Left ventricle myocardium inferior (tissue), 1 donor: ENCODE measurements around the gene ESYT1. TPM values are rescaled to one million over a fixed set of nuclear protein-coding genes. Genes with fewer than 3 reads are reported as not detected.
A peak's percentile ranks its signal among the peaks of the same experiment; 100 is the strongest.

Experiments
- DNase-seq: peaks from one replicate; pipeline ENCODE4 v3.0.0-alpha.2; 2020
- H3K27ac ChIP-seq: fragments of 200-600 bp; replicated peaks from 2 replicates; pipeline ENCODE4 v1.8.0; 2021
- H3K27me3 ChIP-seq: fragments of 200-600 bp; 2 replicates; pipeline ENCODE4 v1.8.0; 2021; ENCODE audit warnings: low read depth
- H3K36me3 ChIP-seq: fragments of 200-600 bp; 2 replicates; pipeline ENCODE4 v1.8.0; 2021
- H3K4me1 ChIP-seq: fragments of 200-600 bp; 2 replicates; pipeline ENCODE4 v1.8.0; 2021
- H3K4me3 ChIP-seq: fragments of 200-600 bp; 2 replicates; pipeline ENCODE4 v1.8.0; 2021; ENCODE audit warnings: mild to moderate bottlenecking, moderate library complexity
- H3K9me3 ChIP-seq: fragments of 200-600 bp; replicated peaks from 2 replicates; pipeline ENCODE4 v1.8.0; 2021
- CTCF ChIP-seq: fragments of 200-600 bp; IDR thresholded peaks from 2 replicates; pipeline ENCODE4 v1.8.0; 2021; ENCODE audit warnings: antibody characterized with exemption, mild to moderate bottlenecking, borderline replicate concordance
- intact Hi-C: fragments of 100-400 bp; cut with micrococcal nuclease; formaldehyde crosslinking; loops from one replicate; pipeline ENCODE4 v1.11.0; 2022
- total RNA-seq: library from RNA; stranded (reverse); fragmentation: NEBNext Ultra II Directional; extraction: Animal tissue kit (Norgen Biotek cat#: 25700); gene quantifications from one replicate; pipeline ENCODE4 v1.2.1, GENCODE V29; 2021
- donor health status: DM: no; HTN: yes; CAD: no; lungs with severe emphysema.

Gene ESYT1
- total RNA-seq, 1 donor from 2014 or later: 23.2 TPM

GRCh38 chr12:56101045-56101444, 27.0 kb upstream of the ESYT1 start:
- TF ChIP-seq CTCF: no peak
- Histone ChIP-seq H3K9me3 (no peaks in the 10 kb centered on the region), H3K4me3 (no peak overlapping the region), H3K36me3 (no peaks in the 10 kb centered on the region), H3K27ac (no peak overlapping the region), H3K4me1 (peaks cover 31% of the 10 kb centered on the region), H3K27me3 (no peaks in the 10 kb centered on the region)
- no peak for DNase-seq
- intact Hi-C loops: no loop called here

DNA sequence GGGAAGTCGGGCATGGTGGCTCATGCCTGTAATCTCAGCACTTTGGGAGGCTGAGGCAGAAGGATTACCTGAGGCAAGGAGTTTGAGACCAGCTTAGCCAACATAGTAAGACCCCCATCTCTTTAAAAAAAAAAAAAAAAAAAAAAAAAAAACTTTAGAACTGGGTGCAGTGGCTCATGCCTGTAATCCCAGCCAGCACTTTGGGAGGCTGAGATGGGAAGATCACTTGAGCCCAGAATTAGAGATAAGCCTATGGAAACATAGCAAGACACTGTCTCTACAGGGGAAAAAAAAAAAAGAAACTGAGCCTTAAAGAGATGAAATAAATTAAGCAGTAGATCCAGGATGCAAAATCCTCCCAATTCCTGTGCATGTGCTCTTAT, 25.4 kb upstream of the ESYT1 start:
- intact Hi-C loops: no loop called here
- H3K4me3 ChIP-seq: no peak overlapping the region
- peak overlapping the region; percentile 92 for H3K27ac ChIP-seq

DNA sequence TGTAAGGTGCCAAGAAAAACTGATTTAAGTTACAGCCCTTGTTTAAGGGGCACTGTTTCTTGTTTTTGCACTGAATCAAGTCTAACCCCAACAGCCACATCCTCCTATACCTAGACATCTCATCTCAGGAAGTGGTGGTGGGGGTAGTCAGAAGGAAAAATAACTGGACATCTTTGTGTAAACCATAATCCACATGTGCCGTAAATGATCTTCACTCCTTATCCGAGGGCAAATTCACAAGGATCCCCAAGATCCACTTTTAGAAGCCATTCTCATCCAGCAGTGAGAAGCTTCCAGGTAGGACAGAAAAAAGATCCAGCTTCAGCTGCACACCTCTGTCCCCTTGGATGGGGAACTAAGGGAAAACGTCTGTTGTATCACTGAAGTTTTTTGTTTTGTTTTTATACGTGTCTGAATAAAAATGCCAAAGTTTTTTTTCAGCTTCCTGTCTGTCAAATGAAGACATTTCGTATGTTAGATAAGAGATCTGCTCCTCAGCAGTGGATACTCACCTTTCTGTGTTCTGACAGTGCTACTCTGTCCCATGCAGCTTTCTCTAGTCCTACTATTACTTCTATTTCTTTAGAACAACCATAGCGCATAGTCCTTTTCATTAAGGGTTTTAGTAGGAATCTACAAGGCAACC, 24.9 kb upstream of the ESYT1 start:
- intact Hi-C loops: no loop called here
- peaks cover 35% of the 10 kb centered on the region for H3K4me1 ChIP-seq
- peak overlapping the region; percentile 92 for H3K27ac ChIP-seq
- no peak for DNase-seq
- no peaks in the 10 kb centered on the region for H3K9me3 ChIP-seq
- no peaks in the 10 kb centered on the region for H3K27me3 ChIP-seq
- peak overlapping the region; percentile 89 for H3K4me3 ChIP-seq
- H3K36me3 ChIP-seq: peaks cover 18% of the 10 kb centered on the region
- no peak for TF ChIP-seq CTCF

More for the DNA sequence above, 25.4 kb upstream of the ESYT1 start:
- Histone ChIP-seq H3K36me3 (peaks cover 13% of the 10 kb centered on the region), H3K9me3 (no peaks in the 10 kb centered on the region), H3K27me3 (no peaks in the 10 kb centered on the region), H3K4me1 (peaks cover 35% of the 10 kb centered on the region)
- no peak for DNase-seq
- TF ChIP-seq CTCF: no peak

- peak overlapping the region; percentile 92 for H3K27ac ChIP-seq
- TF ChIP-seq CTCF: no peak
- no peak for DNase-seq
- no peaks in the 10 kb centered on the region for H3K27me3 ChIP-seq
- peaks cover 24% of the 10 kb centered on the region for H3K36me3 ChIP-seq
- intact Hi-C loops: no loop called here
- H3K4me3 ChIP-seq: peak overlapping the region; percentile 89
- H3K4me1 ChIP-seq: peaks cover 35% of the 10 kb centered on the region
- no peaks in the 10 kb centered on the region for H3K9me3 ChIP-seq
Observed at GRCh38 chr12:56103823-56104108, 24.3 kb upstream of the ESYT1 start.

- intact Hi-C loops: no loop called here
- Histone ChIP-seq H3K27ac (peak within 1 kb of the TSS; percentile 92), H3K9me3 (no peaks in the 10 kb centered on the region), H3K36me3 (peaks cover 29% of the 10 kb centered on the region), H3K4me1 (peaks cover 35% of the 10 kb centered on the region), H3K27me3 (no peaks in the 10 kb centered on the region), H3K4me3 (peak within 1 kb of the TSS; percentile 89)
- no peak for TF ChIP-seq CTCF
- DNase-seq: peak; percentile 97
Observed at GRCh38 chr12:56104109-56104814, 23.8 kb upstream of the ESYT1 start, which contains the start of gene PA2G4. Gene PA2G4, plus strand, starts transcription at chr12:56104559. Its CDS starts 179 bp downstream, at chr12:56104738.
